DOHH2 (cell line): ENCODE measurements around the gene PCNX4.

Experiments
- H3F3A ChIP-seq: fragments of 200-600 bp; sonication (generic), shearing (Covaris generic); 2 replicates; pipeline ENCODE4 v1.6.0; 2016; ENCODE audit warnings: antibody characterized with exemption, mild to moderate bottlenecking; ENCODE audit not compliant: control insufficient read depth, insufficient read depth
- H3K27ac ChIP-seq: fragments of 200-600 bp; sonication (generic); 2 replicates; pipeline ENCODE4 v1.5.1; 2014; ENCODE audit warnings: low read depth, mild to moderate bottlenecking, low read length, moderate library complexity
- H3K27me3 ChIP-seq: fragments of 200-600 bp; sonication (generic); 2 replicates; pipeline ENCODE4 v1.6.1; 2014; ENCODE audit warnings: mild to moderate bottlenecking, low read length, mixed read lengths; ENCODE audit not compliant: control insufficient read depth
- H3K36me3 ChIP-seq: fragments of 200-600 bp; sonication (generic); 2 replicates; pipeline ENCODE4 v1.6.1; 2014; ENCODE audit warnings: mild to moderate bottlenecking, low read length, moderate library complexity, mixed read lengths; ENCODE audit not compliant: control insufficient read depth
- H3K4me1 ChIP-seq: fragments of 200-600 bp; sonication (generic); 2 replicates; pipeline ENCODE4 v1.6.1; 2014; ENCODE audit warnings: mild to moderate bottlenecking, low read length, mixed read lengths; ENCODE audit not compliant: control insufficient read depth
- H3K4me2 ChIP-seq: fragments of 200-600 bp; sonication (generic); 2 replicates; pipeline ENCODE4 v1.6.0; 2014; ENCODE audit warnings: mild to moderate bottlenecking, low read length, moderate library complexity
- H3K4me3 ChIP-seq: fragments of 200-600 bp; sonication (generic); 2 replicates; pipeline ENCODE4 v1.5.1; 2014; ENCODE audit warnings: mild to moderate bottlenecking, low read length, mixed read lengths
- H3K79me2 ChIP-seq: fragments of 200-600 bp; sonication (generic); 2 replicates; pipeline ENCODE4 v1.6.1; 2014; ENCODE audit warnings: mild to moderate bottlenecking, low read length, mixed read lengths; ENCODE audit not compliant: control insufficient read depth
- H3K9me2 ChIP-seq: fragments of 200-600 bp; sonication (generic); replicated peaks from 2 replicates; pipeline ENCODE4 v1.6.1; 2014; ENCODE audit warnings: mild to moderate bottlenecking, low read length, mixed read lengths; ENCODE audit not compliant: control insufficient read depth
- H3K9me3 ChIP-seq: fragments of 200-600 bp; sonication (generic); 2 replicates; pipeline ENCODE4 v1.6.1; 2014; ENCODE audit warnings: antibody characterized with exemption, low read length, mixed read lengths; ENCODE audit not compliant: control insufficient read depth, insufficient read depth
- H4K20me1 ChIP-seq: fragments of 200-600 bp; sonication (generic); 2 replicates; pipeline ENCODE4 v1.6.0; 2014; ENCODE audit warnings: low read depth, mild to moderate bottlenecking, antibody characterized with exemption, low read length, moderate library complexity; ENCODE audit not compliant: control insufficient read depth, insufficient read depth
- EZH2phosphoT487 ChIP-seq: fragments of 200-600 bp; sonication (generic); IDR thresholded peaks from 2 replicates; pipeline ENCODE4 v1.6.1; 2017; ENCODE audit warnings: borderline replicate concordance, mild to moderate bottlenecking, antibody characterized with exemption, low read length, moderate library complexity, mixed read lengths
- TF ChIP-seq, protein P1 (sequence below): fragments of 200-600 bp; sonication (generic); IDR thresholded peaks from one replicate; pipeline ENCODE4 v1.5.1; 2014; ENCODE audit warnings: antibody characterized with exemption, mild to moderate bottlenecking, low read depth, low read length; ENCODE audit not compliant: poor library complexity, severe bottlenecking

The PCNX4 gene

DNA sequence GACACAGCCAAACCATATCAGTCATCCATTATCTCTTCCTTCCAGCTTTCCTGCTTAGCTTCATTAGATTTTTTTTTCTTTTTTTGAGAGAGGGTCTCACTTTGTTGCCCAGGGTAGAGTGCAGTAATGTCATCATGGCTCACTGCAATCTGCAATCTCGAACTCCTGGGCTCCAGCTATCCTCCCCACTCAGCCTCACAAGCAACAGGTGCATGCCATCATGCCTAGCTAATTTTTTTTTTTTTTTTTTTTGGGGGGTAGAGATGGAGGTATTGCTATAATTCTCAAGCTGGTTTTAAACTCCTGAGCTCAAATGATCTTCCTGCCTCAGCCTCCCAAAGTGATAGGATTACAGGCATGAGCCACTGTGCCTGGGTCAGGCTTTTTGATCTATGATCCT is 119.0 kb downstream of the PCNX4 start:
- Histone ChIP-seq H3K4me1 (peaks cover 5% of the 10 kb centered on the region), H4K20me1 (no peaks in the 10 kb centered on the region), H3F3A (no peaks in the 10 kb centered on the region), H3K4me3 (no peak overlapping the region), H3K9me2 (no peaks in the 10 kb centered on the region), H3K4me2 (no peak overlapping the region), H3K27ac (no peak overlapping the region), H3K79me2 (no peaks in the 10 kb centered on the region), H3K36me3 (no peaks in the 10 kb centered on the region), H3K27me3 (no peaks in the 10 kb centered on the region), H3K9me3 (no peaks in the 10 kb centered on the region)
- TF ChIP-seq, protein P1, sequence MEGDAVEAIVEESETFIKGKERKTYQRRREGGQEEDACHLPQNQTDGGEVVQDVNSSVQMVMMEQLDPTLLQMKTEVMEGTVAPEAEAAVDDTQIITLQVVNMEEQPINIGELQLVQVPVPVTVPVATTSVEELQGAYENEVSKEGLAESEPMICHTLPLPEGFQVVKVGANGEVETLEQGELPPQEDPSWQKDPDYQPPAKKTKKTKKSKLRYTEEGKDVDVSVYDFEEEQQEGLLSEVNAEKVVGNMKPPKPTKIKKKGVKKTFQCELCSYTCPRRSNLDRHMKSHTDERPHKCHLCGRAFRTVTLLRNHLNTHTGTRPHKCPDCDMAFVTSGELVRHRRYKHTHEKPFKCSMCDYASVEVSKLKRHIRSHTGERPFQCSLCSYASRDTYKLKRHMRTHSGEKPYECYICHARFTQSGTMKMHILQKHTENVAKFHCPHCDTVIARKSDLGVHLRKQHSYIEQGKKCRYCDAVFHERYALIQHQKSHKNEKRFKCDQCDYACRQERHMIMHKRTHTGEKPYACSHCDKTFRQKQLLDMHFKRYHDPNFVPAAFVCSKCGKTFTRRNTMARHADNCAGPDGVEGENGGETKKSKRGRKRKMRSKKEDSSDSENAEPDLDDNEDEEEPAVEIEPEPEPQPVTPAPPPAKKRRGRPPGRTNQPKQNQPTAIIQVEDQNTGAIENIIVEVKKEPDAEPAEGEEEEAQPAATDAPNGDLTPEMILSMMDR = no peak
- no peak for TF ChIP-seq EZH2phosphoT487

DNA sequence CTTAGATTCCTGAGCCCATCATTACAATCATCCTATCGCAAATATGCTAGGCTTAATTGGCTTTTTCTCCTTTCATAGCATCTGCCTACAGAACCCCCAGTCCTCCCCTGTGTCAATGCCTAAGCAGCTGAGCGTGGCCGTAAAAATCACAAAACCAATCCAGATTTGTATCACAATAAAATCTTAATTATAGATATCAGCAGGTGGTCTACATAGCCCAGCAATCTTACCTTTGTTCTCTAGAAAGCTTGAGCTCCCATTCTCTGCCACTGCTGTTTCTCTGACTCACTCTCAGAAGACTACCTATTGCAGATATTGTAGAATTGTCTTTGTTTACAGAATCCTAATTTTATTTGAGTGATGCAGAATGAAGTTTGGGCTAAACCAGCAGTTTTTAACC is 119.4 kb downstream of the PCNX4 start:
- Histone ChIP-seq H3K27me3 (no peaks in the 10 kb centered on the region), H3K4me2 (no peak overlapping the region), H3K79me2 (no peaks in the 10 kb centered on the region), H3K4me3 (no peak overlapping the region), H4K20me1 (no peaks in the 10 kb centered on the region), H3K4me1 (peaks cover under 1% of the 10 kb centered on the region), H3K36me3 (no peaks in the 10 kb centered on the region), H3K9me2 (no peaks in the 10 kb centered on the region), H3K9me3 (no peaks in the 10 kb centered on the region), H3F3A (no peaks in the 10 kb centered on the region), H3K27ac (no peak overlapping the region)
- TF ChIP-seq, protein P1 = no peak
- TF ChIP-seq EZH2phosphoT487 = no peak

DNA sequence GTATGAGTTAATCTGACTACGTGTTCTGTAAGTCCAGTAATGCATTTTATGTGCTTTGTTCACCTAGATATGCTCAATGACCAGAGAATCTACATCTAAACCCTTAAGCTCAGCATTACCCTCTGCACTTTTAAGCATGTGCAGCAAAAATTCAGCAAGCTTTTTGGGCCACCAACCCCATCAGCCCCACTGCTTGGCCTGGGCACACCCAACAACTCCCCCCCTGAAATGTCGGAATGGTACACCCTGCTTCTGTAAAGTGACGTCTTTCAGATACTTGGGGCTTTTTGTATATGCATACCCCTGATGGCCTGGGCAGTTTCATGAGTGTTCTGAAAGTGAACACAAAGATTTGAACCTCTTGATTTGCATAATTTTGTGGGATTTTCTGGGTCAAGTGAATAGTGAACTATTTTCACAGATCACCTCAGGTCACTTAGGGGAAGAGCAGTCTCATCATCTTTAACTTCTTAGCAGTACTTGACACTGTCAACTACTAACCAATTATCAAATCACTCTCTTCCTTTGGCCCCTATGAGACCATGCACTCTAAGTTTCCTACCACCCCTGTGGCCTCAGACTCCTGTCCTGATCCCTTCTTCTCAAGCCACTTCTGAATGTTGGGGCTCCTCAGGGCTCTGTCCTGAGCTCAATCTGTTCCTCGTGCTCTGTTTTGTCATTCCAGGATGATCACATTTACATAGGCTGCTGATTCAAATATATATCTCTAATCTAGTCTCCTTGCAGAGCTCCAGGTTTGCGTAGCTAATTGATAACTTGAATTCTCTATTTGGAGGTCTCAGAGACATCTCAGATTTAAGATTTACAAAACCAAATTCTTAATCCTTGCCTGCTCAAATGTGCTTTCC is 121.0 kb downstream of the PCNX4 start:
- H3K4me2 ChIP-seq = no peak overlapping the region
- no peaks in the 10 kb centered on the region; the same call in 1 of the 2 replicates for H3K4me1 ChIP-seq
- no peaks in the 10 kb centered on the region for H4K20me1 ChIP-seq
- no peaks in the 10 kb centered on the region for H3K27me3 ChIP-seq
- H3F3A ChIP-seq = no peaks in the 10 kb centered on the region
- H3K79me2 ChIP-seq = no peaks in the 10 kb centered on the region
- no peaks in the 10 kb centered on the region for H3K9me3 ChIP-seq
- H3K36me3 ChIP-seq = no peaks in the 10 kb centered on the region
- no peak overlapping the region for H3K27ac ChIP-seq
- no peak overlapping the region for H3K4me3 ChIP-seq
- no peaks in the 10 kb centered on the region for H3K9me2 ChIP-seq
- TF ChIP-seq EZH2phosphoT487 = no peak
- TF ChIP-seq, protein P1 = no peak
